ENCODE measurements around the gene LY86.

The LY86 gene

GRCh38 chr6:6557886-6558285 lies 30.6 kb upstream of the LY86 start:
- intact Hi-C loops (cut with DNase I; ENCODE audit: low total_unique reads), result no loop called here
- Histone ChIP-seq H3K4me1 (no peaks in the 10 kb centered on the region), H3K4me3 (no peak overlapping the region), H3K27me3 (peaks cover 0 to 8% of the 10 kb centered on the region in 2 donors), H3K9me3 (no peaks in the 10 kb centered on the region), H3K27ac (no peak overlapping the region), H3K36me3 (no peaks in the 10 kb centered on the region)
- no peak for DNase-seq
- TF ChIP-seq CTCF (IDR thresholded peaks at IDR 0.05), result no peak

- no peak overlapping the region for H3K27ac ChIP-seq
- H3K27me3 ChIP-seq, result peaks cover 0 to 5% of the 10 kb centered on the region in 2 donors
- intact Hi-C loops (cut with DNase I; ENCODE audit: low total_unique reads), result no loop called here
- DNase-seq, result no peak
- no peaks in the 10 kb centered on the region for H3K9me3 ChIP-seq
- H3K36me3 ChIP-seq, result no peaks in the 10 kb centered on the region
- no peak for TF ChIP-seq CTCF (IDR thresholded peaks at IDR 0.05)
- H3K4me3 ChIP-seq, result no peak overlapping the region
- no peaks in the 10 kb centered on the region for H3K4me1 ChIP-seq
These were observed 28.4 kb upstream of the LY86 start for GRCh38 chr6:6559994-6560570.

GRCh38 chr6:6560909-6561308 lies 27.6 kb upstream of the LY86 start:
- Histone ChIP-seq H3K4me3 (no peak overlapping the region), H3K27me3 (no peaks in the 10 kb centered on the region), H3K36me3 (no peaks in the 10 kb centered on the region), H3K9me3 (no peaks in the 10 kb centered on the region), H3K27ac (no peak overlapping the region), H3K4me1 (no peaks in the 10 kb centered on the region)
- no peak for DNase-seq
- TF ChIP-seq CTCF (IDR thresholded peaks at IDR 0.05), result no peak
- intact Hi-C loops (cut with DNase I; ENCODE audit: low total_unique reads), result no loop called here

GRCh38 chr6:6564154-6564553 lies 24.4 kb upstream of the LY86 start:
- TF ChIP-seq CTCF (IDR thresholded peaks at IDR 0.05), result no peak
- no peak for DNase-seq
- H3K27me3 ChIP-seq, result peaks cover 0 to 4% of the 10 kb centered on the region in 2 donors
- H3K27ac ChIP-seq, result no peak overlapping the region
- intact Hi-C loops (cut with DNase I; ENCODE audit: low total_unique reads), result no loop called here
- no peaks in the 10 kb centered on the region for H3K9me3 ChIP-seq
- H3K4me1 ChIP-seq, result no peaks in the 10 kb centered on the region
- no peak overlapping the region for H3K4me3 ChIP-seq
- H3K36me3 ChIP-seq, result no peaks in the 10 kb centered on the region

- Histone ChIP-seq H3K36me3 (no peaks in the 10 kb centered on the region), H3K4me3 (no peak overlapping the region), H3K9me3 (no peaks in the 10 kb centered on the region), H3K4me1 (no peaks in the 10 kb centered on the region), H3K27ac (no peak overlapping the region), H3K27me3 (peaks cover 0 to 4% of the 10 kb centered on the region in 2 donors)
- TF ChIP-seq CTCF (IDR thresholded peaks at IDR 0.05), result no peak
- intact Hi-C loops (cut with DNase I; ENCODE audit: low total_unique reads), result no loop called here
- no peak for DNase-seq
These were observed 23.5 kb upstream of the LY86 start for GRCh38 chr6:6565069-6565468.

- Histone ChIP-seq H3K27me3 (peaks cover 0 to 4% of the 10 kb centered on the region in 2 donors), H3K4me3 (no peak overlapping the region), H3K27ac (no peak overlapping the region), H3K9me3 (no peaks in the 10 kb centered on the region), H3K36me3 (no peaks in the 10 kb centered on the region), H3K4me1 (no peaks in the 10 kb centered on the region)
- DNase-seq, result no peak
- intact Hi-C loops (cut with DNase I; ENCODE audit: low total_unique reads), result no loop called here
- TF ChIP-seq CTCF (IDR thresholded peaks at IDR 0.05), result no peak
These were observed 23.0 kb upstream of the LY86 start for GRCh38 chr6:6565488-6565887.
